Duodenal mucosa (tissue), 2 donors: ENCODE measurements around the gene RARA.

Experiments
- H3K27ac ChIP-seq: one replicate; pipeline ENCODE4 v1.7.0; 2013; ENCODE audit warnings: low read depth, low read length
- H3K27me3 ChIP-seq, 2 donors: one replicate each; pipeline ENCODE4 v1.7.0; 2013; ENCODE audit warnings: low read length in 2 of 2, control low read depth in 1 of 2; ENCODE audit not compliant: insufficient read depth in 2 of 2, control insufficient read depth in 1 of 2
- H3K36me3 ChIP-seq, 2 donors: one replicate each; pipeline ENCODE4 v1.7.0; 2013; ENCODE audit warnings: low read length in 2 of 2, control low read depth in 1 of 2; ENCODE audit not compliant: insufficient read depth in 2 of 2, control insufficient read depth in 1 of 2
- H3K4me1 ChIP-seq, 2 donors: one replicate each; pipeline ENCODE4 v1.7.0; 2013; ENCODE audit warnings: low read length in 2 of 2, control low read depth in 1 of 2; ENCODE audit not compliant: insufficient read depth in 2 of 2, control insufficient read depth in 1 of 2
- H3K4me3 ChIP-seq, 2 donors: one replicate each; pipeline ENCODE4 v1.7.0; 2013; ENCODE audit warnings: low read length in 2 of 2, low read depth in 1 of 2
- H3K9ac ChIP-seq, 2 donors: one replicate each; pipeline ENCODE4 v1.7.0; 2013; ENCODE audit warnings: low read length in 2 of 2, low read depth in 1 of 2
- H3K9me3 ChIP-seq, 2 donors: one replicate each; pipeline ENCODE4 v1.7.0; 2013; ENCODE audit warnings: low read length in 2 of 2, control low read depth in 1 of 2; ENCODE audit not compliant: control insufficient read depth in 1 of 2

RARA gene

GRCh38 chr17:40307740-40308239 lies 1.2 kb upstream of the RARA start:
- H3K27ac ChIP-seq: peak overlapping the region; percentile 59
- no peaks in the 10 kb centered on the region for H3K36me3 ChIP-seq
- peak overlapping the region in 1 of 2 donors; percentile 60 for H3K9ac ChIP-seq
- no peaks in the 10 kb centered on the region for H3K9me3 ChIP-seq
- H3K4me3 ChIP-seq: no peak overlapping the region
- no peaks in the 10 kb centered on the region for H3K27me3 ChIP-seq
- H3K4me1 ChIP-seq: peaks cover 75 to 77% of the 10 kb centered on the region in 2 donors

- Histone ChIP-seq H3K27ac (no peak overlapping the region), H3K4me1 (peaks cover 74 to 86% of the 10 kb centered on the region in 2 donors), H3K4me3 (peak overlapping the region; percentile 85 to 87), H3K9me3 (no peaks in the 10 kb centered on the region), H3K36me3 (no peaks in the 10 kb centered on the region), H3K27me3 (no peaks in the 10 kb centered on the region), H3K9ac (peak overlapping the region; percentile 79 to 89)
Observed at GRCh38 chr17:40309949-40310510, 1.1 kb downstream of the RARA start.

GRCh38 chr17:40310882-40311391 lies 2.0 kb downstream of the RARA start:
- H3K9me3 ChIP-seq: no peaks in the 10 kb centered on the region
- H3K36me3 ChIP-seq: no peaks in the 10 kb centered on the region
- H3K27ac ChIP-seq: no peak overlapping the region
- peak overlapping the region in 1 of 2 donors; percentile 20 for H3K4me3 ChIP-seq
- peaks cover 83 to 93% of the 10 kb centered on the region in 2 donors for H3K4me1 ChIP-seq
- no peak overlapping the region for H3K9ac ChIP-seq
- no peaks in the 10 kb centered on the region for H3K27me3 ChIP-seq

- Histone ChIP-seq H3K27me3 (no peaks in the 10 kb centered on the region), H3K4me3 (no peak overlapping the region), H3K4me1 (peaks cover 84 to 94% of the 10 kb centered on the region in 2 donors), H3K27ac (no peak overlapping the region), H3K36me3 (no peaks in the 10 kb centered on the region), H3K9ac (peak overlapping the region in 1 of 2 donors; percentile 10), H3K9me3 (no peaks in the 10 kb centered on the region)
Observed at GRCh38 chr17:40311575-40311974, 2.6 kb downstream of the RARA start.

- peaks cover 83 to 93% of the 10 kb centered on the region in 2 donors for H3K4me1 ChIP-seq
- H3K9me3 ChIP-seq: no peaks in the 10 kb centered on the region
- no peak overlapping the region for H3K9ac ChIP-seq
- H3K27me3 ChIP-seq: no peaks in the 10 kb centered on the region
- peak overlapping the region in 1 of 2 donors; percentile 14 for H3K4me3 ChIP-seq
- H3K27ac ChIP-seq: no peak overlapping the region
- no peaks in the 10 kb centered on the region for H3K36me3 ChIP-seq
Observed at GRCh38 chr17:40312131-40312731, 3.3 kb downstream of the RARA start.

- Histone ChIP-seq H3K9ac (no peak overlapping the region), H3K9me3 (no peaks in the 10 kb centered on the region), H3K27me3 (no peaks in the 10 kb centered on the region), H3K4me3 (no peak overlapping the region), H3K4me1 (peaks cover 81 to 91% of the 10 kb centered on the region in 2 donors), H3K27ac (no peak overlapping the region), H3K36me3 (no peaks in the 10 kb centered on the region)
Observed at GRCh38 chr17:40312893-40313667, 4.1 kb downstream of the RARA start.

- H3K36me3 ChIP-seq: no peaks in the 10 kb centered on the region
- H3K4me3 ChIP-seq: no peak overlapping the region
- no peak overlapping the region for H3K27ac ChIP-seq
- peaks cover 76 to 86% of the 10 kb centered on the region in 2 donors for H3K4me1 ChIP-seq
- no peaks in the 10 kb centered on the region for H3K27me3 ChIP-seq
- no peaks in the 10 kb centered on the region for H3K9me3 ChIP-seq
- no peak overlapping the region for H3K9ac ChIP-seq
Observed at GRCh38 chr17:40313668-40314583, 4.9 kb downstream of the RARA start.

- Histone ChIP-seq H3K9ac (no peak overlapping the region), H3K27ac (no peak overlapping the region), H3K27me3 (no peaks in the 10 kb centered on the region), H3K36me3 (no peaks in the 10 kb centered on the region), H3K9me3 (no peaks in the 10 kb centered on the region), H3K4me1 (peaks cover 73 to 82% of the 10 kb centered on the region in 2 donors), H3K4me3 (no peak overlapping the region)
Observed at GRCh38 chr17:40314584-40314956, 5.6 kb downstream of the RARA start.

GRCh38 chr17:40315206-40315605 lies 6.2 kb downstream of the RARA start:
- no peak overlapping the region for H3K4me3 ChIP-seq
- H3K9me3 ChIP-seq: no peaks in the 10 kb centered on the region
- no peak overlapping the region for H3K27ac ChIP-seq
- H3K27me3 ChIP-seq: no peaks in the 10 kb centered on the region
- no peak overlapping the region for H3K9ac ChIP-seq
- H3K36me3 ChIP-seq: no peaks in the 10 kb centered on the region
- H3K4me1 ChIP-seq: peaks cover 73 to 81% of the 10 kb centered on the region in 2 donors
